LNCaP clone FGC (cell line): Measurements from ENCODE around the gene VAPA.

Source experiments
- DNase-seq: peaks from one replicate; pipeline ENCODE4 v3.0.0-alpha.2; 2011; ENCODE audit warnings: low read depth
- H3K4me3 ChIP-seq: 2 replicates; pipeline ENCODE4 v1.5.1; 2011; ENCODE audit warnings: mild to moderate bottlenecking, low read depth, low read length, control low read depth
- CTCF ChIP-seq: IDR thresholded peaks from 2 replicates; pipeline ENCODE4 v1.5.1; 2012; ENCODE audit warnings: mild to moderate bottlenecking; ENCODE audit not compliant: control insufficient read depth, insufficient read depth; ENCODE audit errors: extremely low read depth

The VAPA gene

GRCh38 chr18:9986156-9986930, 72.5 kb downstream of the VAPA start:
- DNase-seq, result no peak
- no peak for TF ChIP-seq CTCF
- H3K4me3 ChIP-seq, result no peak overlapping the region

- DNase-seq, result no peak
- no peak overlapping the region for H3K4me3 ChIP-seq
- no peak for TF ChIP-seq CTCF
Measured at GRCh38 chr18:9987345-9987744, 73.5 kb downstream of the VAPA start.

- no peak for DNase-seq
- TF ChIP-seq CTCF, result no peak
- no peak overlapping the region for H3K4me3 ChIP-seq
Measured at GRCh38 chr18:9987931-9988330, 74.1 kb downstream of the VAPA start.

- no peak for DNase-seq
- TF ChIP-seq CTCF, result no peak
- H3K4me3 ChIP-seq, result no peak overlapping the region
Measured at GRCh38 chr18:9988665-9989064, 74.8 kb downstream of the VAPA start.

GRCh38 chr18:9989481-9989880, 75.7 kb downstream of the VAPA start:
- no peak for DNase-seq
- TF ChIP-seq CTCF, result no peak
- H3K4me3 ChIP-seq, result no peak overlapping the region

GRCh38 chr18:9991011-9992000, 77.5 kb downstream of the VAPA start:
- TF ChIP-seq CTCF, result no peak
- DNase-seq, result no peak
- no peak overlapping the region for H3K4me3 ChIP-seq
